22Rv1 (cell line): ENCODE measurements around the gene PPP2R5C.

Experiments used
- ZFX ChIP-seq: fragments of 450-650 bp; IDR thresholded peaks from 2 replicates; pipeline ENCODE4 v1.6.1; 2017; ENCODE audit warnings: antibody characterized with exemption, borderline replicate concordance
- TF ChIP-seq, protein P1 (sequence below): fragments of 450-650 bp; IDR thresholded peaks from 2 replicates; pipeline ENCODE4 v1.5.1; 2017; ENCODE audit warnings: mild to moderate bottlenecking

DNA sequence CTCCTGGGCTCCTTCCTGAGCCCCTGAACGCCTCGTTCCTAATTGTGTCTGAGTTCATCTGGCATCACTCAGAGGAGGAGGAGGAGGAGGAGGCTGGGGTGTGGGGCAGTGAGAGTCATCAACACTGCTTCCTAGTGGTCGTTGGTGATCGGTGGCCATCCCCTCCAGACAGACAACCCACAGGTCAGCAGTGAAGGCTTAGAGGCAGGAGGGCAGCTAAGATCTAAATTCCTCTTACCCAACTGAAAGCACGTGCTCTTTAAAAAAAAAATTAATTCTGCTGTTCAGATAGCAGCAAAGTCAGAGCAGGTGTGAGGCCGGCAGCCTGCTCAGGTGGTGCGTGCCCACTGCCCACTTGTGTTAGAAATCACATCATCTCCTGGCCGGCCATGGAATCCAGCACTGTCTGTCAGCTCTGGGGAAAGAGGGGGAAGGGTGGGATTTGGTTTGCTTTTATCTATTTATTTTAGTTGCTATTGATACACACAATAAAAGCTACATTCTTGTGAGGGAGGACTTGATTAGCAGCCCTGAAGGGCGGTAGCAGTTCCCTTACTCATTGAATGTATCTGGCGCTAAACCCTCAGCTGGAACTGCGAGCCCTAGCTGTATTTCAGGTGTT, 46.6 kb downstream of the PPP2R5C start:
- TF ChIP-seq, protein P1, sequence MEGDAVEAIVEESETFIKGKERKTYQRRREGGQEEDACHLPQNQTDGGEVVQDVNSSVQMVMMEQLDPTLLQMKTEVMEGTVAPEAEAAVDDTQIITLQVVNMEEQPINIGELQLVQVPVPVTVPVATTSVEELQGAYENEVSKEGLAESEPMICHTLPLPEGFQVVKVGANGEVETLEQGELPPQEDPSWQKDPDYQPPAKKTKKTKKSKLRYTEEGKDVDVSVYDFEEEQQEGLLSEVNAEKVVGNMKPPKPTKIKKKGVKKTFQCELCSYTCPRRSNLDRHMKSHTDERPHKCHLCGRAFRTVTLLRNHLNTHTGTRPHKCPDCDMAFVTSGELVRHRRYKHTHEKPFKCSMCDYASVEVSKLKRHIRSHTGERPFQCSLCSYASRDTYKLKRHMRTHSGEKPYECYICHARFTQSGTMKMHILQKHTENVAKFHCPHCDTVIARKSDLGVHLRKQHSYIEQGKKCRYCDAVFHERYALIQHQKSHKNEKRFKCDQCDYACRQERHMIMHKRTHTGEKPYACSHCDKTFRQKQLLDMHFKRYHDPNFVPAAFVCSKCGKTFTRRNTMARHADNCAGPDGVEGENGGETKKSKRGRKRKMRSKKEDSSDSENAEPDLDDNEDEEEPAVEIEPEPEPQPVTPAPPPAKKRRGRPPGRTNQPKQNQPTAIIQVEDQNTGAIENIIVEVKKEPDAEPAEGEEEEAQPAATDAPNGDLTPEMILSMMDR = 0 out of 2 replicates have a peak, but pooled peaks have one; percentile 7
- TF ChIP-seq ZFX = no peak
